Measurements from ENCODE around the gene SECISBP2.

SECISBP2 gene

GRCh38 chr9:89383030-89383720, 64.9 kb downstream of the SECISBP2 start:
- no peak for DNase-seq (ENCODE audit: low spot score)

GRCh38 chr9:89383721-89384300, 65.5 kb downstream of the SECISBP2 start:
- no peak for DNase-seq (ENCODE audit: low spot score)

- no peak for DNase-seq (ENCODE audit: low spot score)
Observed at GRCh38 chr9:89384783-89385182, 66.5 kb downstream of the SECISBP2 start.

GRCh38 chr9:89386206-89386605, 67.9 kb downstream of the SECISBP2 start:
- DNase-seq (ENCODE audit: low spot score): no peak

GRCh38 chr9:89386797-89387196, 68.5 kb downstream of the SECISBP2 start:
- no peak for DNase-seq (ENCODE audit: low spot score)

GRCh38 chr9:89387197-89387849, 69.0 kb downstream of the SECISBP2 start:
- DNase-seq (ENCODE audit: low spot score): no peak

- DNase-seq (ENCODE audit: low spot score): no peak
Observed at GRCh38 chr9:89388084-89388867, 70.0 kb downstream of the SECISBP2 start.

GRCh38 chr9:89388868-89389177, 70.5 kb downstream of the SECISBP2 start:
- DNase-seq (ENCODE audit: low spot score): no peak

GRCh38 chr9:89390068-89390555, 71.8 kb downstream of the SECISBP2 start:
- no peak for DNase-seq (ENCODE audit: low spot score)

- DNase-seq (ENCODE audit: low spot score): no peak
Observed at GRCh38 chr9:89390578-89391116, 72.3 kb downstream of the SECISBP2 start.

- no peak for DNase-seq (ENCODE audit: low spot score)
Observed at GRCh38 chr9:89391585-89391984, 73.3 kb downstream of the SECISBP2 start.

- no peak for DNase-seq (ENCODE audit: low spot score)
Observed at GRCh38 chr9:89394412-89394811, 76.1 kb downstream of the SECISBP2 start.

- DNase-seq (ENCODE audit: low spot score): no peak
Observed at GRCh38 chr9:89395931-89396710, 77.8 kb downstream of the SECISBP2 start.

- DNase-seq (ENCODE audit: low spot score): no peak
Observed at GRCh38 chr9:89397471-89397870, 79.2 kb downstream of the SECISBP2 start.

GRCh38 chr9:89398621-89399020, 80.3 kb downstream of the SECISBP2 start:
- no peak for DNase-seq (ENCODE audit: low spot score)

GRCh38 chr9:89400403-89401116, 82.3 kb downstream of the SECISBP2 start:
- DNase-seq (ENCODE audit: low spot score): no peak

- no peak for DNase-seq (ENCODE audit: low spot score)
Observed at GRCh38 chr9:89402695-89403427, 84.6 kb downstream of the SECISBP2 start.

- no peak for DNase-seq (ENCODE audit: low spot score)
Observed at GRCh38 chr9:89404074-89404473, 85.8 kb downstream of the SECISBP2 start.

GRCh38 chr9:89405826-89406225, 87.5 kb downstream of the SECISBP2 start:
- DNase-seq (ENCODE audit: low spot score): no peak

GRCh38 chr9:89407070-89407469, 88.8 kb downstream of the SECISBP2 start:
- peak; percentile 16 for DNase-seq (ENCODE audit: low spot score)

Measured in LoVo (cell line).